H1 (cell line): ENCODE data around the gene PACSIN2. TPM values are rescaled to one million over a fixed set of nuclear protein-coding genes. Genes with fewer than 3 reads are reported as not detected.

ENCODE experiments used
- CTCF ChIA-PET: fragments of 300-600 bp; sonication (Branson Sonifier 250); formaldehyde crosslinking; loops from one replicate; lab custom pipeline; 2021; ENCODE audit not compliant: partially characterized antibody; lab: Charles Lee
- POLR2A ChIA-PET: fragments of 300-600 bp; sonication (Branson Sonifier 250); formaldehyde crosslinking; loops from one replicate; lab custom pipeline; 2021; ENCODE audit warnings: inconsistent platforms; ENCODE audit not compliant: partially characterized antibody; lab: Charles Lee
- DNase-seq, 2 experiments: peaks; one replicate each; pipeline versions ENCODE4 v3.0.0 to v3.0.0-alpha.2; 2010 to 2022; ENCODE audit warnings: low spot score in 2 of 2, low read depth in 1 of 2, mixed read lengths in 1 of 2
- FAIRE-seq: peaks from 2 replicates; lab custom pipeline; 2011; peaks lifted over from hg19 to GRCh38; lab: Jason Lieb, UNC
- H2AFZ ChIP-seq: 2 replicates; pipeline ENCODE4 v1.8.1; 2012; ENCODE audit warnings: low read length, inconsistent platforms
- H2AK5ac ChIP-seq: 2 replicates; pipeline ENCODE4 v1.6.1; 2013; ENCODE audit warnings: low read depth, low read length
- H2BK120ac ChIP-seq: replicated peaks from 2 replicates; pipeline ENCODE3; 2013; ENCODE audit warnings: low read depth, low read length, inconsistent platforms
- H2BK12ac ChIP-seq: 2 replicates; pipeline ENCODE4 v1.6.1; 2013; ENCODE audit warnings: low read depth, low read length
- H2BK15ac ChIP-seq: 2 replicates; pipeline ENCODE4 v1.6.1; 2013; ENCODE audit warnings: low read length
- H2BK20ac ChIP-seq: 2 replicates; pipeline ENCODE4 v1.6.1; 2013; ENCODE audit warnings: low read length
- H2BK5ac ChIP-seq: 2 replicates; pipeline ENCODE4 v1.6.1; 2013; ENCODE audit warnings: low read depth, low read length
- H3K14ac ChIP-seq: 2 replicates; pipeline ENCODE4 v1.6.1; 2013; ENCODE audit warnings: inconsistent platforms; ENCODE audit not compliant: insufficient read length
- H3K18ac ChIP-seq: 2 replicates; pipeline ENCODE4 v1.6.1; 2013; ENCODE audit warnings: low read length; ENCODE audit errors: extremely low read depth
- H3K23ac ChIP-seq: 2 replicates; pipeline ENCODE4 v1.6.1; 2013; ENCODE audit warnings: inconsistent platforms; ENCODE audit not compliant: insufficient read length
- H3K23me2 ChIP-seq: 2 replicates; pipeline ENCODE4 v1.6.1; 2013; ENCODE audit warnings: low read depth, low read length
- H3K27ac ChIP-seq: 2 replicates; pipeline ENCODE4 v1.6.1; 2011; ENCODE audit warnings: low read depth, low read length, inconsistent platforms
- H3K27me3 ChIP-seq, 4 experiments: replicated peaks in 1 of 4; 1 replicate in 1 of 4; 2 replicates in 3 of 4; pipeline versions ENCODE4 v1.6.1 to v1.8.1; 2011 to 2013; ENCODE audit warnings: low read length in 3 of 4, mild to moderate bottlenecking in 3 of 4, inconsistent platforms in 2 of 4, mixed read lengths in 2 of 4, moderate library complexity in 1 of 4; ENCODE audit not compliant: control insufficient read depth in 3 of 4, insufficient read depth in 3 of 4; ENCODE audit errors: extremely low read depth in 1 of 4
- H3K36me3 ChIP-seq, 4 experiments: 2 replicates each; pipeline versions ENCODE4 v1.6.1 to v1.8.1; 2011 to 2013; ENCODE audit warnings: mild to moderate bottlenecking in 4 of 4, low read length in 3 of 4, moderate library complexity in 2 of 4, control low read depth in 1 of 4, inconsistent platforms in 1 of 4; ENCODE audit not compliant: insufficient read depth in 4 of 4, control insufficient read depth in 2 of 4
- H3K4ac ChIP-seq: replicated peaks from 2 replicates; pipeline ENCODE3; 2013; ENCODE audit warnings: low read length, low read depth, mixed read lengths, inconsistent platforms; ENCODE audit not compliant: insufficient read length
- H3K4me1 ChIP-seq, 4 experiments: replicated peaks in 1 of 4; 1 replicate in 1 of 4; 2 replicates in 3 of 4; pipeline versions ENCODE4 v1.6.1 to v1.8.1; 2011 to 2013; ENCODE audit warnings: low read length in 3 of 4, inconsistent platforms in 2 of 4, mixed read lengths in 1 of 4; ENCODE audit not compliant: insufficient read depth in 4 of 4, control insufficient read depth in 3 of 4
- H3K4me2 ChIP-seq, 2 experiments: 2 replicates each; pipeline versions ENCODE4 v1.6.1 to v1.8.1; 2011 to 2013; ENCODE audit warnings: low read depth in 2 of 2, low read length in 2 of 2, control low read depth in 1 of 2, inconsistent platforms in 1 of 2, mild to moderate bottlenecking in 1 of 2; ENCODE audit not compliant: insufficient read depth in 1 of 2
- H3K4me3 ChIP-seq, 4 experiments: fragments of 200-600, 300-600 bp in 1 of 4; sonication (generic), shearing (Covaris generic), sonication (Bioruptor Twin) in 1 of 4; 2 replicates each; pipeline versions ENCODE4 v1.5.1 to v1.8.1; 2011 to 2016; ENCODE audit warnings: low read length in 4 of 4, low read depth in 3 of 4, control low read depth in 2 of 4, inconsistent platforms in 2 of 4, mild to moderate bottlenecking in 2 of 4, mixed read lengths in 1 of 4, moderate library complexity in 1 of 4; ENCODE audit not compliant: insufficient read depth in 2 of 4; ENCODE audit errors: extremely low read depth in 1 of 4
- H3K56ac ChIP-seq: replicated peaks from 2 replicates; pipeline ENCODE3; 2013; ENCODE audit warnings: low read depth, mild to moderate bottlenecking, mixed read lengths, low read length, inconsistent platforms; ENCODE audit not compliant: insufficient read length
- H3K79me1 ChIP-seq: 2 replicates; pipeline ENCODE4 v1.6.1; 2013; ENCODE audit warnings: low read depth, low read length, control low read depth
- H3K79me2 ChIP-seq, 2 experiments: 2 replicates each; pipeline versions ENCODE4 v1.6.1 to v1.8.1; 2012 to 2013; ENCODE audit warnings: low read length in 2 of 2, mild to moderate bottlenecking in 2 of 2, inconsistent platforms in 1 of 2; ENCODE audit not compliant: insufficient read depth in 2 of 2, control insufficient read depth in 1 of 2
- H3K9ac ChIP-seq, 4 experiments: replicated peaks in 1 of 4; 1 replicate in 1 of 4; 2 replicates in 3 of 4; pipeline versions ENCODE4 v1.6.1 to v1.8.1; 2011 to 2013; ENCODE audit warnings: low read depth in 3 of 4, low read length in 3 of 4, control low read depth in 2 of 4, mild to moderate bottlenecking in 2 of 4, moderate library complexity in 2 of 4, inconsistent platforms in 1 of 4; ENCODE audit errors: extremely low read depth in 1 of 4
- H3K9me3 ChIP-seq, 2 experiments: 2 replicates each; pipeline versions ENCODE4 v1.6.1 to v1.8.1; 2012 to 2013; ENCODE audit warnings: mild to moderate bottlenecking in 2 of 2, moderate library complexity in 2 of 2, control low read depth in 1 of 2, inconsistent platforms in 1 of 2, low read depth in 1 of 2, low read length in 1 of 2, mixed read lengths in 1 of 2; ENCODE audit not compliant: insufficient read depth in 2 of 2
- H4K20me1 ChIP-seq, 2 experiments: replicated peaks in 1 of 2; 2 replicates each; pipeline versions ENCODE3 to v1.8.1; 2011 to 2013; ENCODE audit warnings: inconsistent platforms in 2 of 2, low read length in 2 of 2, mild to moderate bottlenecking in 1 of 2; ENCODE audit not compliant: insufficient read depth in 2 of 2, control insufficient read depth in 1 of 2
- H4K5ac ChIP-seq: 2 replicates; pipeline ENCODE4 v1.6.1; 2013; ENCODE audit warnings: low read length, low read depth, mixed read lengths, inconsistent platforms; ENCODE audit not compliant: insufficient read length
- H4K8ac ChIP-seq: 2 replicates; pipeline ENCODE4 v1.8.0; 2013; ENCODE audit warnings: mild to moderate bottlenecking, moderate library complexity, low read length, inconsistent platforms; ENCODE audit not compliant: insufficient read depth; ENCODE audit errors: extremely low read depth
- H4K91ac ChIP-seq: replicated peaks from 2 replicates; pipeline ENCODE3; 2013; ENCODE audit warnings: low read length, mixed read lengths, inconsistent platforms; ENCODE audit not compliant: insufficient read length
- TEAD4 ChIP-seq: IDR thresholded peaks from 2 replicates; pipeline ENCODE4 v1.6.1; 2012; ENCODE audit warnings: low read depth, low read length, inconsistent platforms, mixed read lengths
- WGBS, 2 experiments: shearing (Covaris generic) in 1 of 2; methylation state at CpG; one replicate each; pipeline versions ENCODE4 v1.1.6 to v1.1.7; 2013 to 2015; ENCODE audit warnings: low lambda C conversion rate in 2 of 2, mixed read lengths in 2 of 2, inconsistent platforms in 1 of 2, low coverage in 1 of 2, missing lambda C conversion rate in 1 of 2; ENCODE audit not compliant: insufficient replicate concordance in 2 of 2, insufficient coverage in 1 of 2, insufficient read length in 1 of 2; ENCODE audit errors: extremely low coverage in 1 of 2, missing lambda C conversion rate in 1 of 2; 5-methylcytosine and 5-hydroxymethylcytosine counted together
- polyA plus RNA-seq, 7 experiments: library from polyadenylated mRNA; depleted of rRNA in 3 of 7; stranded (reverse) in 5 of 7; unstranded in 2 of 7; fragments of >200 nt in 5 of 7; fragments of 200-250 nt in 2 of 7; gene quantifications; 1 replicate in 5 of 7; 2 replicates in 1 of 7; 4 replicates in 1 of 7; pipeline versions ENCODE4 v1.2.1 to v1.2.3, GENCODE V29; 2011 to 2013; ENCODE audit warnings: missing spikeins in 2 of 7, mixed read lengths in 2 of 7
- total RNA-seq: library from RNA; stranded (reverse); fragmentation: NEBNext Ultra II Directional; extraction: Animal tissue kit (Norgen Biotek cat#: 25700); gene quantifications from 2 replicates; pipeline ENCODE4 v1.2.1, GENCODE V29; 2021

PACSIN2 gene
- total and polyA plus RNA-seq, 2 of the 8 experiments (the other 6 are each of a cell fraction or from before 2014, with no cell fraction given): 44.8 to 64.2 TPM

GRCh38 chr22:42841444-42841843, 173.5 kb downstream of the PACSIN2 start:
- FAIRE-seq: no peak
- Histone ChIP-seq H3K27ac (no peak overlapping the region), H4K91ac (no peak overlapping the region), H3K23ac (no peak overlapping the region), H2BK120ac (no peak overlapping the region), H3K4me2 (no peak overlapping the region), H3K79me2 (no peaks in the 10 kb centered on the region), H3K4me3 (no peak overlapping the region), H2AFZ (no peak overlapping the region), H2BK12ac (no peak overlapping the region), H3K36me3 (no peaks in the 10 kb centered on the region), H3K56ac (no peak overlapping the region), H2AK5ac (0 out of 2 replicates have a peak overlapping the region, but pooled peaks have one; percentile 20), H3K27me3 (no peaks in the 10 kb centered on the region), H3K4ac (no peak overlapping the region), H3K18ac (no peak overlapping the region), H2BK5ac (0 out of 2 replicates have a peak overlapping the region, but pooled peaks have one; percentile 21), H2BK20ac (no peak overlapping the region), H4K20me1 (no peaks in the 10 kb centered on the region), H2BK15ac (no peak overlapping the region), H3K79me1 (no peaks in the 10 kb centered on the region), H4K5ac (no peak overlapping the region), H3K4me1 (no peaks in the 10 kb centered on the region), H3K23me2 (no peaks in the 10 kb centered on the region), H4K8ac (no peak overlapping the region), H3K9ac (no peak overlapping the region), H3K9me3 (no peaks in the 10 kb centered on the region), H3K14ac (no peak overlapping the region)
- TF ChIP-seq TEAD4: no peak
- 75% methylated on average over 3 of the region's 3 CpGs; no CpG with 5 or more reads in 1 of the 2 experiments for WGBS, 2 experiments
- ChIA-PET POLR2A (interaction anchor here (1.9 kb wide), 1 partner anchor 10 kb away, joined by 7 read pairs; no protein-coding TSS in a partner anchor), CTCF (interaction anchor here (1.0 to 2.2 kb wide), 3 partner anchors 10 to 26 kb away, joined by 3 to 8 read pairs (median 6); no protein-coding TSS in a partner anchor)
- no peak for DNase-seq
